Measurements from ENCODE around the gene PRR5L.

Gene PRR5L

GRCh38 chr11:36326524-36327419 is 30.7 kb downstream of the PRR5L start:
- DNase-seq (ENCODE audit: low read depth in 2 of 2), result no peak

- no peak for DNase-seq (ENCODE audit: low read depth in 2 of 2)
These were observed 33.0 kb downstream of the PRR5L start for GRCh38 chr11:36328966-36329673.

- DNase-seq (ENCODE audit: low read depth in 2 of 2), result no peak
These were observed 34.3 kb downstream of the PRR5L start for GRCh38 chr11:36330411-36330810.

- no peak for DNase-seq (ENCODE audit: low read depth in 2 of 2)
These were observed 37.4 kb downstream of the PRR5L start for GRCh38 chr11:36333468-36333867.

- DNase-seq (ENCODE audit: low read depth in 2 of 2), result no peak
These were observed 37.8 kb downstream of the PRR5L start for GRCh38 chr11:36333897-36334296.

GRCh38 chr11:36339888-36340287 is 43.8 kb downstream of the PRR5L start:
- DNase-seq (ENCODE audit: low read depth in 2 of 2), result no peak

- DNase-seq (ENCODE audit: low read depth in 2 of 2), result no peak
These were observed 44.8 kb downstream of the PRR5L start for GRCh38 chr11:36340897-36341296.

- DNase-seq (ENCODE audit: low read depth in 2 of 2), result no peak
These were observed 45.8 kb downstream of the PRR5L start for GRCh38 chr11:36341915-36342314.

GRCh38 chr11:36342327-36342726 is 46.2 kb downstream of the PRR5L start:
- no peak for DNase-seq (ENCODE audit: low read depth in 2 of 2)

- no peak for DNase-seq (ENCODE audit: low read depth in 2 of 2)
These were observed 47.3 kb downstream of the PRR5L start for GRCh38 chr11:36343436-36343835.

- DNase-seq (ENCODE audit: low read depth in 2 of 2), result no peak
These were observed 49.0 kb downstream of the PRR5L start for GRCh38 chr11:36345084-36345511.

- no peak for DNase-seq (ENCODE audit: low read depth in 2 of 2)
These were observed 49.5 kb downstream of the PRR5L start for GRCh38 chr11:36345535-36346141.

GRCh38 chr11:36346562-36347383 is 50.7 kb downstream of the PRR5L start:
- no peak for DNase-seq (ENCODE audit: low read depth in 2 of 2)

GRCh38 chr11:36347384-36347906 is 51.4 kb downstream of the PRR5L start:
- no peak for DNase-seq (ENCODE audit: low read depth in 2 of 2)

GRCh38 chr11:36349351-36350136 is 53.5 kb downstream of the PRR5L start:
- DNase-seq (ENCODE audit: low read depth in 2 of 2), result no peak

GRCh38 chr11:36350137-36350513 is 54.0 kb downstream of the PRR5L start:
- no peak for DNase-seq (ENCODE audit: low read depth in 2 of 2)

GRCh38 chr11:36352922-36353321 is 56.8 kb downstream of the PRR5L start:
- no peak for DNase-seq (ENCODE audit: low read depth in 2 of 2)

- no peak for DNase-seq (ENCODE audit: low read depth in 2 of 2)
These were observed 58.3 kb downstream of the PRR5L start for GRCh38 chr11:36354221-36355003.

- DNase-seq (ENCODE audit: low read depth in 2 of 2), result no peak
These were observed 60.1 kb downstream of the PRR5L start for GRCh38 chr11:36356201-36356600.

- DNase-seq (ENCODE audit: low read depth in 2 of 2), result no peak
These were observed 61.7 kb downstream of the PRR5L start for GRCh38 chr11:36357831-36358230.
